Activated naive CD8-positive, alpha-beta T cell treated with anti-CD3 and anti-CD28 coated beads, Interleukin-2, amount 50 U/mL, for 24 hours (primary cell): ENCODE data around the gene UNC13C.

Experiments used
- ATAC-seq: fragments of 150-1000 bp; cut with Tn5 transposase; one replicate; pipeline ENCODE4 v1.10.0; 2021
- DNase-seq: peaks from one replicate; pipeline ENCODE4 v3.0.0; 2021
- H3K27ac Mint-ChIP-seq: one replicate; pipeline ENCODE4 v1.8.0; 2021; ENCODE audit warnings: mild to moderate bottlenecking, mixed read lengths
- H3K27me3 Mint-ChIP-seq: one replicate; pipeline ENCODE4 v1.8.0; 2021; ENCODE audit warnings: mixed read lengths
- H3K36me3 Mint-ChIP-seq: one replicate; pipeline ENCODE4 v1.8.0; 2021; ENCODE audit warnings: low read depth, mixed read lengths
- H3K4me1 Mint-ChIP-seq: one replicate; pipeline ENCODE4 v1.8.0; 2021; ENCODE audit warnings: mixed read lengths
- H3K4me3 Mint-ChIP-seq: one replicate; pipeline ENCODE4 v1.8.0; 2021; ENCODE audit warnings: mild to moderate bottlenecking, moderate library complexity, mixed read lengths
- H3K9me3 Mint-ChIP-seq: one replicate; pipeline ENCODE4 v1.8.0; 2021; ENCODE audit warnings: mixed read lengths

The UNC13C gene

DNA sequence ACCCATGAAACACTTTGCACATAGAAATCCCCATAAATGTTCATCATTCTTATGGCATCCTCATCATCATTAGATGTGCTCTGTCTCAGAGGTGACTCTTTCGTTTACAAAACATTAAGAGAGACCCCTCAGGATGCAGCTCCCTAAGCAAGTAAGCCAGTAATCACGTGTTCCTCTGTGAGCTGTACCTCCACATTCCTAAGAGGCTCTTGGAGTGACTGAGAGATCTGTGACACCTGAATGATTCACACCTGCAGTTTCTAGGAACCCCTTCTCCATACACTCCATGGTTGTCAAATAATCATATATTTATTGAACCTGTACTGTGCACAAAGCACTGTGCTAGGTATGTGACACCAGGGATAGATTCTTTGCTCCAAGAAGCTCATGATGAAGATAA, 602.4 kb downstream of the UNC13C start:
- peaks cover 5% of the 10 kb centered on the region for H3K9me3 Mint-ChIP-seq
- no peak for DNase-seq
- H3K27ac Mint-ChIP-seq = no peak overlapping the region
- H3K4me1 Mint-ChIP-seq = no peaks in the 10 kb centered on the region
- no peaks in the 10 kb centered on the region for H3K36me3 Mint-ChIP-seq
- H3K27me3 Mint-ChIP-seq = peaks cover 5% of the 10 kb centered on the region
- ATAC-seq = no peak
- H3K4me3 Mint-ChIP-seq = no peak overlapping the region

DNA sequence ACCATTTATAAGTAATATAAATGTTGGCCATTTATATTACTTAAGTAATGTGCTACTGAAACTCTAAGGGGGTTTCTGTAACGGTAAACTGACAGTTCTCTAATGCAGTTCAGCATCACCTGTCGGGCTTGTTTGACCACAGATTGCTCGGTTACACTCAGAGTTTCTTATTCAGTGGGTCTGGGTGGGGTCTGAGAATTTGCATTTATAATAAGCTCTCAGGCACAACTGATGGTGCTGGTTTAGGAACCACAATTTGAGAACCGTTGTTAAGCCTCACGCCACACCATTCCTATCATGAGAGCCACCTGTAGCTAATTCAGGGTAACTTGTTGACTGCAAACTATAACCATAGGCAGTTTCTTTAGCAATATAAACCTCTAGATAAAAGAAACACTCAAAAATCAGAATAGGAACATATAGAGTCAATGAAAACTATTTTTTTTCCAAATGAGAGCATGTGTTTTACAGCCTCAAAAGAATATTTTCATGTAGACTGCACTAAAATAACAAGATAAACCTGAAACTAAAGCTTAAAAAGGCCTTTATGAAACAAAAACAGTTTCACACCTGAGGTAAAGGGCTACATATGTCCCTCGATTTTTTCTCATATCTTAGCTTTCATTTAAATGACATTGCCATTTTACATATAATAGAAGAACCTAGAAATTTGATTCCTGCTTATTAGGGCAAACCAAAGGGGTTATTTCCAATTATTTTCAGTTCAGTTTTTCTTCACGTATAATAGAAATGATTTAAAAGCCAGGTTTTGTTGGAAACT, 604.8 kb downstream of the UNC13C start:
- Mint-ChIP-seq H3K4me1 (no peaks in the 10 kb centered on the region), H3K4me3 (no peak overlapping the region), H3K27me3 (peaks cover 5% of the 10 kb centered on the region), H3K27ac (no peak overlapping the region), H3K36me3 (no peaks in the 10 kb centered on the region), H3K9me3 (peaks cover 5% of the 10 kb centered on the region)
- DNase-seq (no peak), ATAC-seq (no peak)

DNA sequence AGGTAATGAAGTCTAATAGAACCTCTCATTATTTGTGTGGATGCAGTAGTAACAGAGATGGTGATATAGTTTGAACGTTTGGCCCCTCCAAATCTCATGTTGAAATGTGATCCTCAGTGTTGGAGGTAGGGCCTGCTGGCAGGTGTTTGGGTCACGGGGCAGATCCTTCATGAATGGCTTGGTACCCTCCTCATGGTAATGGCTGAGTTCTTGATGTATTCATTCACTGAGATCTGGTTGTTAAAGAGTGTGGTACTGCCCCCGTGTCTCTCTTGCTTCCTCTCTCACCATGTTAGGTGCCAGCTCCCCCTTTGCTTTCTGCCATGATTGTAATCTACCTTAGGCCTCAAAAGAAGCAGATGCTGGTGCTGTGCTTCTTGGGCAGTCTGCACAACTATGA, 606.8 kb downstream of the UNC13C start:
- H3K4me1 Mint-ChIP-seq = no peaks in the 10 kb centered on the region
- H3K27me3 Mint-ChIP-seq = peaks cover 5% of the 10 kb centered on the region
- no peak overlapping the region for H3K4me3 Mint-ChIP-seq
- no peak overlapping the region for H3K27ac Mint-ChIP-seq
- H3K36me3 Mint-ChIP-seq = no peaks in the 10 kb centered on the region
- peaks cover 10% of the 10 kb centered on the region for H3K9me3 Mint-ChIP-seq
- no peak for DNase-seq
- ATAC-seq = no peak

DNA sequence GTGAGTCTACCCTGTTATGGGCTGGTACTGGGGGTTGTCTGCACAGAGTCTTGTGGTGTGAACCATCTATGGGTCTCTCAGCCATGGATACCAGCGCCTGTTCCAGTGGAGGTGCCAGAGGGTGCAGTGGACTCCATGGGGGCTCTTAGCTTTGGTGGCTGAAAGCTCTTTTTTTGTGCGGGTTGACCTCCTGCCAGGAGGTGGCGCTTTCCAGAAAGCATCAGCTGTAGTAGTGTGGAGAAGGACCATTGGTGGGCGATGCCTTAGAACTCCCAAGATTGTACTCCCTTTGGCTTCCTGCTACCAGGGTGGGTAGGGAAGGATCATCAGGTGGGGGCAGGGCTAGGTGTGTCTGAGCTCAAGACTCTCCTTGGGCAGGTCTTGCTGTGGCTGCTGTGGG, 615.9 kb downstream of the UNC13C start:
- H3K4me1 Mint-ChIP-seq = no peaks in the 10 kb centered on the region
- ATAC-seq = no peak
- peaks cover 6% of the 10 kb centered on the region for H3K27me3 Mint-ChIP-seq
- no peak overlapping the region for H3K4me3 Mint-ChIP-seq
- peaks cover 3% of the 10 kb centered on the region for H3K9me3 Mint-ChIP-seq
- H3K36me3 Mint-ChIP-seq = no peaks in the 10 kb centered on the region
- DNase-seq = no peak
- no peak overlapping the region for H3K27ac Mint-ChIP-seq

DNA sequence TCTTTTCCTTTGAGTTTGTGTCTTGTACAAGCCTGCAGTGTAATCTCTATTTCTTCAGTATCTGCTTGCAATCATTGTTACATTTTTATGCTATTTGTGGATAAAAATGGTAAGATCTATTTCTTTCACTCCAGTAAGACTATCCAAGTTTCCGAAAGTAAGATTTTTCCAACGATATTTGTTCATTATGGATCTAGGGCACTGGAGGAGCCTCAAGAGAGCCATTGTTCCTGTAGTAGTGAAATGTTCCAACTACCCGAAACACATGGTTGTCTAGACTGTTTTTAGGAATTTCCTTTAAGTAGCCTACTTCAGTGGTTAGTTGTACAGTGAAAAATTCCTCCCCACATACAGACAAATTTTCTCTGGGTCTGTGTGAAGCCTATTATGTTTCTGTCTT, 621.1 kb downstream of the UNC13C start:
- ATAC-seq = no peak
- peaks cover 3% of the 10 kb centered on the region for H3K9me3 Mint-ChIP-seq
- H3K4me1 Mint-ChIP-seq = no peaks in the 10 kb centered on the region
- H3K36me3 Mint-ChIP-seq = no peaks in the 10 kb centered on the region
- H3K27me3 Mint-ChIP-seq = peaks cover 2% of the 10 kb centered on the region
- no peak overlapping the region for H3K4me3 Mint-ChIP-seq
- no peak overlapping the region for H3K27ac Mint-ChIP-seq
- DNase-seq = no peak

DNA sequence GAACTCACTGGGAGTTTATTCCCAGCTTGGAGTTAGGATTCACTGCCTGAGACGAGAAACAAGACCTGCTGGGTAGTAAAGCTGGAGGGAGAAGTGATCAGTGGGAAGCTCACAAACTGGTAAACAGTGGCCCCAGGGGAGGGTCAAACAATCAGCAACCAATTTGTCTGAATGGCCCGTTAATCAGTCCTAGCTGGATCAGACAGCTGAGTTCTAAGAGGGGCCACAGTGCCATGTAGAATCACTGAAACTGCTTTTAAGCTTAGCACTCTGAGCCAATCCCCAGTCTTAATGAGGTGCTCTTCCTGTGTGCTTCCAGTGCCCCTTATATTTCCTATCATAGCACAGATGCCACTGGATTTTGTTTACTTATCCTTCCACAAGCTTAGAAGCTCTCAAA, 626.8 kb downstream of the UNC13C start:
- ATAC-seq (no peak), DNase-seq (no peak)
- Mint-ChIP-seq H3K36me3 (no peaks in the 10 kb centered on the region), H3K9me3 (no peaks in the 10 kb centered on the region), H3K4me1 (no peaks in the 10 kb centered on the region), H3K27me3 (no peaks in the 10 kb centered on the region), H3K27ac (no peak overlapping the region), H3K4me3 (no peak overlapping the region)

DNA sequence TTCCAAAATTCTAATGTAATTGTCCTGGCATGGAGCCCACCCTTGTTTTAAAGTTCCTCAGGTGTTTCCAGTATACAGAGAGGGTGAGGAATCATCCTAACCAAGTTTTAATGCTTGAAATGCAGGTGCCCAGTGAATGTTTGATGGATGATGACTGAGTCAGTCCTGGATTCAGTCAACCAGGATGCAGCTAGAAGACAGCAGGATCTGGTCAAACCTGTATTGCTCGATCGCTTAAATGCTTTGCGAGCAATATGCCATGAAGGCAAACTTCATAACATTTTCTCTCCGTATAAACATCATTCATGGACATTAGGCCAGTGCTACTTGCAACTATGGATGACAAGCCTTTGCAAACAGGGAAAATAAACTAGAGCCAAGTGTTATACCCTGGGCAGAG, 627.3 kb downstream of the UNC13C start:
- DNase-seq = no peak
- no peaks in the 10 kb centered on the region for H3K9me3 Mint-ChIP-seq
- no peaks in the 10 kb centered on the region for H3K27me3 Mint-ChIP-seq
- H3K36me3 Mint-ChIP-seq = no peaks in the 10 kb centered on the region
- no peak overlapping the region for H3K4me3 Mint-ChIP-seq
- no peak overlapping the region for H3K27ac Mint-ChIP-seq
- no peak for ATAC-seq
- no peaks in the 10 kb centered on the region for H3K4me1 Mint-ChIP-seq

DNA sequence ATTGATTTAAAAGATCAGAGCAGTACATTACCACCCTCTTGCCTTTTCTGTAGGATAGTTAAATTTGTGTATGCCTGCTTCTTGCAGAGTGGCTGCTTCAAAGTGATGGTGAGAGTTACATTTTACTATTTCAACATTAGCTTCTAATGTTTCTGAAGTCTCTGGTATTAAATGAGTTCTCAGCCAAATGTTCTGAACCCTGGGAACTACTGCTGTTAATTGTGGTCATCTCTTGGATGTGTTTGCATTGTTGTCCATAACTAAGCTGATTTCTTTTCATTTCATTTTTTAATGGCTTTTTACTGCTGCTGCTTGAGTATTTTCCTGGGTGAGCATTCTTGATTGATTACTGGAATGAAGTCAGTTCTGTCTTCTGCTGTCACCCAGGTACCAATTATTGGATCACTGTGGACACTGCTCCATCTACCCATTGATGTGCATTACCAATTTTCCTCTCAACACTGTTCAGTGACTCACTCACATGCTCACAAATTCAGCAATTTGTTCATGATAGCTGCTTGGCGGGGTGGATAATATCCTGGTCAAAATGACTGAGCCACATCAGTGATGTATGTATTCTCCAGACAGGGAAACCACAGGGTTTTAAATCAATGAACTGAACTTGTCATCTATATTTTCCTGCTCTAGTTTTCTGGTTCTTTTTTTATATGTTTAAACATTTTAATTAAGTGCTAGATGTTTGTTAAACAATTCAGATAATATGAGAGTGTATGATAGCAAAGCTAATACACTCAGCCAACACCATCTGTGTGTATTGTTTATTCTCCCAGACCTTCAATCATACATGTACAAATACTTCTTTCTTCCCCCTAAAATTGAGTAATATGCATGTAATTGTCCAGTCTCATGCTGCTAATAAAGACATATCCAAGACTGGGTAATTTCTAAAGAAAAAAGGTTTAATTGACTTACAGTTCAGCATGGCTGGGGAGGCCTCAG, 630.9 kb downstream of the UNC13C start:
- Mint-ChIP-seq H3K4me1 (no peaks in the 10 kb centered on the region), H3K27me3 (no peaks in the 10 kb centered on the region), H3K4me3 (no peak overlapping the region), H3K36me3 (no peaks in the 10 kb centered on the region), H3K27ac (no peak overlapping the region), H3K9me3 (no peaks in the 10 kb centered on the region)
- no peak for ATAC-seq
- DNase-seq = no peak

DNA sequence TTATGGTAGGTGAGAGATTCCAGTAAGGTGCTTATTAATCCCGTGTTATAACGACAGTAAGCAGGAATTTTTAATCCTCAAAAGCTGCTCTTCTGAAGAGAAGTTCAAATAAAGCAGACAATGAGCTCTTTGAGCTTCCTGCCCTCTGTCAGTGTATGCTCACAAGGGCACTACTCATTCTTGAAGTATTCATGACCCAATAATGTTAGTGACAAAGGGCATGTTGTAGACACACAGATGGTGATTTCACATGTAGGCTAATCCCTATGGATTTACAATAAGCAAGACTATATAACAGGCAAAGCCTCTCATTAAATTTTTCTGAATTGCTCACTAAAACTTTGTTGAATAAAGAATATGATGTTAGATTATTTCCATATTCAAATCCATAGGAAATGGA, 639.9 kb downstream of the UNC13C start:
- H3K4me3 Mint-ChIP-seq = no peak overlapping the region
- DNase-seq = no peak

DNA sequence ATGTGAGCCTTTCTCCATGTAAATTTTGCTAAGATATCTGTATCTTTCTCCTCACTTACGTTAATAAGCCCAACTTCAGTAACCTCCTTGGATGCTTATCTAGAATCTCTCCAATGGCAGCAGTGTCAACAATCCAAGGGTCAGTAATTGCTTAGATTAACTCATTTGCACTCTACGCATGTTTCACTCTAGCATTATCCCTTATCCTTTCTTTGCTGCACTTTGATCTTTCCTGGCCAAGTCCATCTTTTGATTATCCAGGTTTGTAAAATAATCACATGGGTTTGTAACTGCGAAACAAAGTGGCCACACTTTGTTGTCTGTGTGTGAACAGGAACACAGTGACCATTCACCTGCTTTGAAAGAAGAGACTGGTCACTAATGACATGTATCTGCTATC, 640.9 kb downstream of the UNC13C start:
- Mint-ChIP-seq H3K4me1 (no peaks in the 10 kb centered on the region), H3K4me3 (no peak overlapping the region), H3K9me3 (no peaks in the 10 kb centered on the region), H3K27ac (no peak overlapping the region), H3K27me3 (no peaks in the 10 kb centered on the region), H3K36me3 (no peaks in the 10 kb centered on the region)
- no peak for DNase-seq
- no peak for ATAC-seq

More for the DNA sequence above, 639.9 kb downstream of the UNC13C start:
- Mint-ChIP-seq H3K27ac (no peak overlapping the region), H3K4me1 (no peaks in the 10 kb centered on the region), H3K36me3 (no peaks in the 10 kb centered on the region), H3K27me3 (no peaks in the 10 kb centered on the region), H3K9me3 (no peaks in the 10 kb centered on the region)
- ATAC-seq = no peak

DNA sequence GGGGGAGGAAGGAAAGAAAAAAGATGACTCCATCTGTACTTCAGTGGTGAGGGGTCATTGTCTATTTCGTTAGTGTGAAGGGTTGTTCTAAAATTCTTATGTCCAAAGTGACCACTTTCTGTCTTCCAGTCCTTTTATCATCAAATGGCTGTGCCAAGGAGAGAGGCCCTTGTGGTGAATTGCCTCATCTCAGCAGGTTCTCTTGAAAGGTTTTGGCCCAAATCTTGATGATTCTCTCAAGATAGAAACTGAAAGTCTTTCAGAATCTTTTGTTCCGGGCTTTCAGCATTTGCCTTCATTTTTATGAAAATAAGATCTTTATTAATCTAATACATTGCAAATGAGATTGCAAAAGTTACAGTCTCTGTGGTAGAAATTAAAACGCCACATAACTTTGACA, 642.7 kb downstream of the UNC13C start:
- ATAC-seq (no peak), DNase-seq (no peak)
- no peak overlapping the region for H3K4me3 Mint-ChIP-seq
- no peaks in the 10 kb centered on the region for H3K4me1 Mint-ChIP-seq
- no peaks in the 10 kb centered on the region for H3K9me3 Mint-ChIP-seq
- H3K27ac Mint-ChIP-seq = no peak overlapping the region
- no peaks in the 10 kb centered on the region for H3K27me3 Mint-ChIP-seq
- no peaks in the 10 kb centered on the region for H3K36me3 Mint-ChIP-seq

DNA sequence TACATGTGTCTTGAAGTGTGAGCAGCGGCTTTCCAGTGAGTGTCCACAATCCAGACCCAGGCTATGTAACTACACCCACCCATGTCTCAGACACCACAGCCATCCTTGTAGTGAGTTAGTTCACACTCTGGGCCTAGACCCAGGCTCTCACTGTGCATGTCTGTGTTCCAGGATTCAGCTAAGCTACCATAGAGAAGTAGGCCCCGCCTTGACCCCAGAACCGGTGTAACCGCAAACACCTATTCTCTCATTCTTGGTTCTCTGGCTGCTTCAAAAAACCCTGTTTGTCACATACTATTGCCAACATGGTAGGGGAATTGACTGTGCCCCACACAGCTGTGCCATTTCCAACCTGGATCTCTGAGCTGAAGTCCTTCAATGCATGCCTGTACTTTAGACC, 657.9 kb downstream of the UNC13C start:
- DNase-seq (no peak), ATAC-seq (no peak)
- H3K4me1 Mint-ChIP-seq = no peaks in the 10 kb centered on the region
- no peaks in the 10 kb centered on the region for H3K36me3 Mint-ChIP-seq
- no peak overlapping the region for H3K4me3 Mint-ChIP-seq
- no peak overlapping the region for H3K27ac Mint-ChIP-seq
- peaks cover 16% of the 10 kb centered on the region for H3K9me3 Mint-ChIP-seq
- H3K27me3 Mint-ChIP-seq = no peaks in the 10 kb centered on the region

DNA sequence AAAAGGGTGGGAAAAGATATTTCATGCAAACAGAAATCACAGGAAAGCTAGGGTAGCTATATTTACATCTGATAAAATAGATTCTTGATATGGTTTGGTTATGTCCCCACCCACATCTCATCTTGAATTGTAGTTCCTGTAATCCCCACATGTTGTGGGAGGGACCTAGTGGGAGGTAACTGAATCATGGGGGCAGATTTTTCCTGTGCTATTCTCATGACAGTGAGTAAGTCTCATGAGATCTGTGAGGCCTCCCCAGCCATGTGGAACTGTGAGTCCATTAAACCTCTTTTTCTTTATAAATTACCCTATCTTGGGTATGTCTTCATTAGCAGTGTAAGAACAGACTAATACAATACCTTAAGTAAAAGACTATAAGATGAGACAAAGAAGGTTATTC, 660.4 kb downstream of the UNC13C start:
- Mint-ChIP-seq H3K4me1 (no peaks in the 10 kb centered on the region), H3K9me3 (peaks cover 16% of the 10 kb centered on the region), H3K27ac (no peak overlapping the region), H3K4me3 (no peak overlapping the region), H3K36me3 (no peaks in the 10 kb centered on the region), H3K27me3 (no peaks in the 10 kb centered on the region)
- no peak for ATAC-seq
- DNase-seq = no peak

DNA sequence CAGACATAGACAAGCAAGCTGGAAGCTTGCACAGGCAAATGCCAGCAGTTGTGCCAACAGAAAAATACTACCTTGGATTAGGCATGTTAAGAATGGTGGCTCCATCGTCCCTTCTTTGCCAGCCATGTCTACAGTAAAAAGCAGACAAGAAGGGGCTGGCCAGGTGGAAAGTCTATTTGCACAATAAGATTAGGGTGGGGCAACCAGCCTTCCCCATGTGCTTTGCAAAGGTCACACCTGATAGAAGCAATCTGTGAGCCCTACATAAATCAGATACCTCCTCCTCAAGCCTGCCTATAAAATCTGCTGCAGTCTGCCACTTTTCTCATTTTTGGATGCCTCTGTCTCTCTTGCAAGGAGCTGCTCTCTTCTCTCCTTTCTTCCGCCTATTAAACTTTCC, 662.6 kb downstream of the UNC13C start:
- Mint-ChIP-seq H3K4me3 (no peak overlapping the region), H3K27me3 (no peaks in the 10 kb centered on the region), H3K9me3 (peaks cover 16% of the 10 kb centered on the region), H3K36me3 (no peaks in the 10 kb centered on the region), H3K4me1 (no peaks in the 10 kb centered on the region), H3K27ac (no peak overlapping the region)
- no peak for ATAC-seq
- no peak for DNase-seq

DNA sequence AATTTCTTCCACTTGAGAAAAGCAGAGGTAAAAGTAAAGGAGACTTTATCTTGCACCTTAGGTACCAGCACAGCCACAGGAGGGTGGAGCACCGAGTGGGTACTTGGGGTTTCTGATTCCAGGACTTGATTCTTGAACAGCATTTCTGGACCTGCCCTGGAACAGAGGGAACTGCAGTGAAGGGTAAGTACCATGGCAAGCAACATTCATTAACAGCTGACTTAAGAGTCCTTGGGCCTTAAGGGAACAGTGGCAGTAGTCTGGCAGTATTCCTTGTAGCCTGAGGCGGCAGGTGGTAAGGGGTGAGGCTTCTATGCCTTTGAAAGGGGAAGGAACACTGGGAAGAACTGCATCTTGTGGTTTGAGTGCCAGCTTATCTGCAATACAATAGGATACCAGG, 666.6 kb downstream of the UNC13C start:
- peaks cover 23% of the 10 kb centered on the region for H3K9me3 Mint-ChIP-seq
- no peaks in the 10 kb centered on the region for H3K36me3 Mint-ChIP-seq
- no peak overlapping the region for H3K4me3 Mint-ChIP-seq
- DNase-seq (no peak), ATAC-seq (no peak)
- H3K27me3 Mint-ChIP-seq = no peaks in the 10 kb centered on the region
- no peak overlapping the region for H3K27ac Mint-ChIP-seq
- no peaks in the 10 kb centered on the region for H3K4me1 Mint-ChIP-seq
